Thyroid gland (tissue), 4 donors: ENCODE measurements around the gene DAPP1. TPM values are rescaled to one million over a fixed set of nuclear protein-coding genes. Genes with fewer than 3 reads are reported as not detected.

Experiments
- DNase-seq, 2 donors: peaks; one replicate each; pipeline ENCODE4 v3.0.0-alpha.2; 2019
- H3K27ac ChIP-seq, 3 donors: fragments of 200-600 bp; sonication (generic); 1 replicate in 2 of 3; 2 replicates in 1 of 3; pipeline ENCODE4 v1.5.1; 2016 to 2019; ENCODE audit warnings: mild to moderate bottlenecking in 1 of 3, moderate library complexity in 1 of 3
- H3K27me3 ChIP-seq: fragments of 200-600 bp; sonication (generic); one replicate; pipeline ENCODE4 v1.5.1; 2019
- H3K36me3 ChIP-seq, 2 donors: fragments of 200-600 bp; sonication (generic); one replicate each; pipeline ENCODE4 v1.5.1; 2016 to 2019
- H3K4me1 ChIP-seq, 2 donors: fragments of 200-600 bp; sonication (generic); one replicate each; pipeline ENCODE4 v1.5.1; 2017 to 2019
- H3K4me3 ChIP-seq, 3 donors: fragments of 200-600 bp; sonication (generic); replicated peaks in 1 of 3; 1 replicate in 2 of 3; 2 replicates in 1 of 3; pipeline ENCODE4 v1.5.1; 2016; ENCODE audit warnings: mild to moderate bottlenecking in 1 of 3
- H3K9me3 ChIP-seq: fragments of 200-600 bp; sonication (generic); one replicate; pipeline ENCODE4 v1.5.1; 2017
- POLR2A ChIP-seq, 2 donors: fragments of 450-650 bp; IDR thresholded peaks; one replicate each; pipeline ENCODE4 v1.6.1; 2017; ENCODE audit warnings: antibody characterized with exemption in 2 of 2, mild to moderate bottlenecking in 2 of 2, moderate library complexity in 1 of 2
- WGBS, 2 donors: methylation state at CpG; one replicate each; pipeline ENCODE4 v1.1.5; 2017; 5-methylcytosine and 5-hydroxymethylcytosine counted together
- intact Hi-C: fragments of 100-400 bp; cut with DNase I; formaldehyde crosslinking; loops from one replicate; pipeline ENCODE4 v1.15.1; 2023
- total RNA-seq, 4 donors: library from RNA; depleted of rRNA; stranded (reverse); fragments of >200 nt; gene quantifications; one replicate each; pipeline ENCODE4 v1.2.3, GENCODE V29; 2016
- TF ChIP-seq, protein P1 (sequence below), 6 experiments: fragments of 200-600 bp in 3 of 6; fragments of 450-650 bp in 3 of 6; sonication (generic) in 3 of 6; IDR thresholded peaks; one replicate each; pipeline ENCODE4 v1.5.1; 2016 to 2019; ENCODE audit warnings: antibody characterized with exemption in 6 of 6, mild to moderate bottlenecking in 2 of 6, inconsistent platforms in 1 of 6, moderate library complexity in 1 of 6

DAPP1 gene
- total RNA-seq, 4 donors from 2014 or later, result 0.33 to 1.5 (median 0.70) TPM

DNA sequence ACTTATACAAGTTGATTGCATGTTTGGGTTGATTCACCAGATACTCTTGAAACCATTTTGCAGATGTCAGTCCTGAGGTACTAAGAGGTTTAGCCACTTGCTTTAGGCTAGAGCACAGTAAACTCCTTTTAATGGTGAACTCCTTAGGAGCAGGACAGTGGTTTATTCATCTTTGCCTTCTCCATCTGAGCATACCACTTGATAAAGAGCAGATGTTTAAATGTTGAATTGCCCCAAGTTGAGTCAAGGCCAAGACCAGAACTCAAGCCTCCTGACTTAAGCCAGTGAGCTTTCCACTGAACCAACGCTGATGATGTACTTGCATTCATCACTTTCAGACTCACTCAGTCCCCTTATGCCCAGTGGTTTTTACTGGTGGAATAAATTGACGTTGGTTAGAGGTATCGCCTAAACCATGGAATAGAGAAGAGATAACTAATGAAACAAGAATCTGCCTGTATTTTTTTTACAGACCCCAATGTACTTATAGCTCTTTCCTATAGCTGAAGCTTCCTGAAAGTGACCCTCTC, 7.5 kb downstream of the DAPP1 start:
- intact Hi-C loops, result no loop called here
- H3K36me3 ChIP-seq, result no peaks in the 10 kb centered on the region
- no peaks in the 10 kb centered on the region for H3K27me3 ChIP-seq
- DNase-seq, result no peak
- no peaks in the 10 kb centered on the region for H3K9me3 ChIP-seq
- H3K27ac ChIP-seq, result no peak overlapping the region
- WGBS, 2 donors, result 92 to 93% methylated on average over 3 of the region's 3 CpGs
- H3K4me3 ChIP-seq, result no peak overlapping the region
- no peaks in the 10 kb centered on the region for H3K4me1 ChIP-seq
- no peak for TF ChIP-seq POLR2A (IDR thresholded peaks at IDR 0.05)
- TF ChIP-seq, protein P1, sequence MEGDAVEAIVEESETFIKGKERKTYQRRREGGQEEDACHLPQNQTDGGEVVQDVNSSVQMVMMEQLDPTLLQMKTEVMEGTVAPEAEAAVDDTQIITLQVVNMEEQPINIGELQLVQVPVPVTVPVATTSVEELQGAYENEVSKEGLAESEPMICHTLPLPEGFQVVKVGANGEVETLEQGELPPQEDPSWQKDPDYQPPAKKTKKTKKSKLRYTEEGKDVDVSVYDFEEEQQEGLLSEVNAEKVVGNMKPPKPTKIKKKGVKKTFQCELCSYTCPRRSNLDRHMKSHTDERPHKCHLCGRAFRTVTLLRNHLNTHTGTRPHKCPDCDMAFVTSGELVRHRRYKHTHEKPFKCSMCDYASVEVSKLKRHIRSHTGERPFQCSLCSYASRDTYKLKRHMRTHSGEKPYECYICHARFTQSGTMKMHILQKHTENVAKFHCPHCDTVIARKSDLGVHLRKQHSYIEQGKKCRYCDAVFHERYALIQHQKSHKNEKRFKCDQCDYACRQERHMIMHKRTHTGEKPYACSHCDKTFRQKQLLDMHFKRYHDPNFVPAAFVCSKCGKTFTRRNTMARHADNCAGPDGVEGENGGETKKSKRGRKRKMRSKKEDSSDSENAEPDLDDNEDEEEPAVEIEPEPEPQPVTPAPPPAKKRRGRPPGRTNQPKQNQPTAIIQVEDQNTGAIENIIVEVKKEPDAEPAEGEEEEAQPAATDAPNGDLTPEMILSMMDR (IDR thresholded peaks at IDR 0.05), result no peak

DNA sequence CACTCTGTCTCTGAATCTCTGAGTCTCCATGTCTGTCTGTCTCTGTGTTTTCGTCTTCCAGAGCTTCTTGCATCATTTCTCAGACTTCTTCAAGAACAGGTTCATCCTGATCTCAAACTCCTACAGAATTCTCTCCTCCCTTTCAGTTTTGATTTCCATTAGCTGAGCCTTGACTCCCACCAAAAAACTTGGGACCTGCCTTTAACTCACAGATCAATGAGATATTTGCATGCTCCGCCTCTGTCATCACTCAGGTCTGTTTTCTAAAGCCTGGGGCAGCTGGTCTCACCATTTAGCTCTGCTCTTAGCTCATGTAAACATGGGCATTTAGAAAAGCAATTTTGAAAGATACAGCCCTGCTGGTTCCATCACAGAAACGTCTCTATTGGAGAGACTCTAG, 8.6 kb downstream of the DAPP1 start:
- TF ChIP-seq POLR2A (IDR thresholded peaks at IDR 0.05), result no peak
- TF ChIP-seq, protein P1 (IDR thresholded peaks at IDR 0.05), result no peak
- H3K4me1 ChIP-seq, result no peaks in the 10 kb centered on the region
- H3K27me3 ChIP-seq, result no peaks in the 10 kb centered on the region
- no peak overlapping the region for H3K27ac ChIP-seq
- no peak for DNase-seq
- no peaks in the 10 kb centered on the region for H3K36me3 ChIP-seq
- WGBS, 2 donors, result 72 to 73% methylated on average over 3 of the region's 3 CpGs
- no peaks in the 10 kb centered on the region for H3K9me3 ChIP-seq
- intact Hi-C loops, result no loop called here
- no peak overlapping the region for H3K4me3 ChIP-seq

DNA sequence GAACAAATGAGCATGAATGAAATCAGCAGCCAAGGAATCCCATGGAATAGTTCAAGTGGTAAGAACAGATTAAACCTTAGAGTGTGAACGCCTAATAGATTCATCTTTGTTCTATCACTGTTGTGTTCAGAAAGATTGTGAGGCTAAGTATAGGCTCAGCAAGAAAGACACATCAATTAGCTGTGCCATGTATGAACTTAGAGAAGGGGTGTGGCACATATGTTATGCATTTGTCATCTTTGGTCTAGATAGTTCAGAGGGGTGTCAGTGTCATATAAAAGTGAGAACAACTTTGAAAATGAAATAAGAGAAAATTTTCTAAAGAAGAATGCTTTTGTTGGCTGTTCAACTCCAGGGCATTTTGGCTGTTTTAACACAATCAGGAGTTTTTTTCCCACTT, 9.4 kb downstream of the DAPP1 start:
- H3K4me1 ChIP-seq, result no peaks in the 10 kb centered on the region
- H3K9me3 ChIP-seq, result no peaks in the 10 kb centered on the region
- no peak overlapping the region for H3K4me3 ChIP-seq
- intact Hi-C loops, result no loop called here
- no peak for DNase-seq
- no peak overlapping the region for H3K27ac ChIP-seq
- no peaks in the 10 kb centered on the region for H3K36me3 ChIP-seq
- no peaks in the 10 kb centered on the region for H3K27me3 ChIP-seq
- TF ChIP-seq, protein P1 (IDR thresholded peaks at IDR 0.05), result no peak
- TF ChIP-seq POLR2A (IDR thresholded peaks at IDR 0.05), result no peak
- 87 to 94% methylated on average over 1 of the region's 1 CpG for WGBS, 2 donors

DNA sequence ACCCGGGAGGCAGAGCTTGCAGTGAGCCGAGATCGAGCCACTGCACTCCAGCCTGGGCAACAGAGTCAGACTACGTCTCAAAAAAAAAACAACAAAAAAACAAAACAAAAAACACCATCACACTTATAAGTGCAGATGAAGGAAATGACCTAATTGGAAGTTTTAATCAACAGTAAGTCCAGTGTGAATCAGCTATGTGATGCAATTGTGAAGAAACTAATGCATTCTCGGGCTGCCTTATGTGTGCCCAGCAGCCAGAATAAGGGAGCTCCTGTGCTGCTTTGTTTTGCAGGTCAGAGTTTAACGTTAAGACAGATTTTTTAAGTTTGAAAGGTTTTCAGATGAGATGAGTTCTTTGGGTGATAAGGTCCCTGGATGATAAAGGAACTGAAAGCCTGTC, 10.8 kb downstream of the DAPP1 start:
- DNase-seq, result no peak
- H3K27me3 ChIP-seq, result no peaks in the 10 kb centered on the region
- no peaks in the 10 kb centered on the region for H3K4me1 ChIP-seq
- no peaks in the 10 kb centered on the region for H3K36me3 ChIP-seq
- WGBS, 2 donors, result 91 to 92% methylated on average over 6 of the region's 6 CpGs
- intact Hi-C loops, result no loop called here
- no peaks in the 10 kb centered on the region for H3K9me3 ChIP-seq
- TF ChIP-seq, protein P1 (IDR thresholded peaks at IDR 0.05), result no peak
- no peak for TF ChIP-seq POLR2A (IDR thresholded peaks at IDR 0.05)
- no peak overlapping the region for H3K27ac ChIP-seq
- no peak overlapping the region for H3K4me3 ChIP-seq

DNA sequence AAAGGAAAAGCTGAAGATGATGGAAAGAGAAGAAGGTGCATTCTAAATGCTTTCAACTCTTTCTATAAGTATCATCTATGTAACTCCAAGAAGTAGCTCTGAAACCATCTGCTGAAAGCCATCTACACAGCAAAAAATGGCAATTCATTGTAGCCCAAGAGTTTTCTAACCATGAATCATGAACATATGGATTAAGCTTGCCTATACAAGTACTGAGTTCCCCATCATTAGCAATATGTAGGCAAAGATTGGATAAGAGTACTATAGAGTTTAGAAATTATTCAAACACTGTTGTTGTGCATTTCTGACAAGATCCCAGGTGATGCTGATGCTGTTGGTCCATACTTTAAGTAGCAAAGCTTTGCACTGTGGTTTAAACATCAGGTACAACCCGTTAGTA, 11.2 kb downstream of the DAPP1 start:
- Histone ChIP-seq H3K36me3 (no peaks in the 10 kb centered on the region), H3K27ac (no peak overlapping the region), H3K9me3 (no peaks in the 10 kb centered on the region), H3K4me3 (no peak overlapping the region), H3K27me3 (no peaks in the 10 kb centered on the region), H3K4me1 (no peaks in the 10 kb centered on the region)
- DNase-seq, result no peak
- TF ChIP-seq, protein P1 (IDR thresholded peaks at IDR 0.05), result no peak
- TF ChIP-seq POLR2A (IDR thresholded peaks at IDR 0.05), result no peak
- 84 to 88% methylated on average over 1 of the region's 1 CpG for WGBS, 2 donors
- intact Hi-C loops, result no loop called here
